Prostate gland (tissue), 2 donors: ENCODE results near the gene CEMIP.

ENCODE experiments used
- POLR2AphosphoS5 ChIP-seq: sonication (generic); formaldehyde crosslinking; IDR thresholded peaks from one replicate; pipeline ENCODE4 v1.6.1; 2017; ENCODE audit warnings: antibody characterized with exemption
- TF ChIP-seq, protein P1 (sequence below), 4 experiments: fragments of 200-600 bp in 2 of 4; fragments of 450-650 bp in 2 of 4; sonication (generic) in 2 of 4; IDR thresholded peaks; 1 replicate in 3 of 4; 2 replicates in 1 of 4; pipeline ENCODE4 v1.5.1; 2016 to 2019; ENCODE audit warnings: antibody characterized with exemption in 4 of 4, mild to moderate bottlenecking in 2 of 4, moderate library complexity in 2 of 4

DNA sequence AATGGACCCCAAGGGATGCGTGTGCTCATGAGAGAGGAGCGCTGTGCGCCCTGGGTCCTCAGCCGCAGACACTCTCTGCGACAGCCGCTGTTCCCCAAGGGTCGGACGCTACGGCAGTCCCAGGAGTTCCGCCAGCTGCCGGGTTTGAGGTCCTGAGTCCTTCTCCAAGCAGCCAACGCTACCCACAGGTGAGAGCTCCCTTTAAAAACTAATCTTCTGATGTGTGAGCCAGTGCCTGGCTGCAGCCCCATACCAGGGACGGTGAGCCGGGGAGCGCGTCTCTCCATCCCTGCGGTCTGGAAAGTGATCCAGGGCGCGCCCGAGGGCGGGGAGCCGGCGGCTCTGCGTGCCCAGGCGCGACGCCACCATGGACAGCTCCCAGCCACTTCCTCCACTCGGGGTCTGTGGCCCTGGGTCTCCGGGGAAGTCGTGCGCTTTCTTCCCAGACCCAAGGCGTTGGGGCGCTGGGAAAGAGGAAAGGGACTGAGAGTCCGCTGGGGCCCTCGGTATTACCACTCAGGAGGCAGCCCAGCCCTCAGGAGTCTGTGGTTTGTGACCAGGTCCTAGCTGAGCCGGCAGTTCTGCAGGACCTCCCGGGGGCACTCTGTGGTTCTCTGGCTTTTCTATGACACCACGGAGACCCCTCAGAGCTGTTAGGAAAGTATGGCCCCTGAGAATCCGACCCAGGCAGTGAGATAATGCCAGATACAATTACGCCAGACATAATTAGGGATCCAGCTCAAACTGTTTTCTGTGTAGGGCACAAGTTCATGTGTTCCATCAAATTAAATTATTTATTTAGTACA lies 1.4 kb downstream of the CEMIP start:
- TF ChIP-seq, protein P1, sequence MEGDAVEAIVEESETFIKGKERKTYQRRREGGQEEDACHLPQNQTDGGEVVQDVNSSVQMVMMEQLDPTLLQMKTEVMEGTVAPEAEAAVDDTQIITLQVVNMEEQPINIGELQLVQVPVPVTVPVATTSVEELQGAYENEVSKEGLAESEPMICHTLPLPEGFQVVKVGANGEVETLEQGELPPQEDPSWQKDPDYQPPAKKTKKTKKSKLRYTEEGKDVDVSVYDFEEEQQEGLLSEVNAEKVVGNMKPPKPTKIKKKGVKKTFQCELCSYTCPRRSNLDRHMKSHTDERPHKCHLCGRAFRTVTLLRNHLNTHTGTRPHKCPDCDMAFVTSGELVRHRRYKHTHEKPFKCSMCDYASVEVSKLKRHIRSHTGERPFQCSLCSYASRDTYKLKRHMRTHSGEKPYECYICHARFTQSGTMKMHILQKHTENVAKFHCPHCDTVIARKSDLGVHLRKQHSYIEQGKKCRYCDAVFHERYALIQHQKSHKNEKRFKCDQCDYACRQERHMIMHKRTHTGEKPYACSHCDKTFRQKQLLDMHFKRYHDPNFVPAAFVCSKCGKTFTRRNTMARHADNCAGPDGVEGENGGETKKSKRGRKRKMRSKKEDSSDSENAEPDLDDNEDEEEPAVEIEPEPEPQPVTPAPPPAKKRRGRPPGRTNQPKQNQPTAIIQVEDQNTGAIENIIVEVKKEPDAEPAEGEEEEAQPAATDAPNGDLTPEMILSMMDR (IDR thresholded peaks at IDR 0.05): no peak
- TF ChIP-seq POLR2AphosphoS5: no peak
